ENCODE measurements around the gene NOS3. TPM values are rescaled to one million over a fixed set of nuclear protein-coding genes. Genes with fewer than 3 reads are reported as not detected.

The NOS3 gene
- polyA plus RNA-seq, 3 donors: 0.26 to 0.72 (median 0.39) TPM

GRCh38 chr7:151053751-151054150, 62.9 kb downstream of the NOS3 start:
- Histone ChIP-seq H3K4me2 (replicated peaks; ENCODE audit: extremely low read depth, low read length, poor library complexity, severe bottlenecking) (peak overlapping the region; percentile 39), H4K20me1 (ENCODE audit: insufficient read depth, low read length) (no peaks in the 10 kb centered on the region), H3K79me2 (ENCODE audit: insufficient read depth, low read length) (peaks cover 9% of the 10 kb centered on the region), H2AFZ (ENCODE audit: insufficient read depth, low read depth, low read length, poor library complexity, severe bottlenecking) (peak overlapping the region; percentile 59), H3K9ac (ENCODE audit: insufficient read depth, low read length, poor library complexity, severe bottlenecking) (peak overlapping the region; percentile 36), H3K4me3 (replicated peaks in 1 of 3; ENCODE audit: low read depth in 2 of 3, low read length in 3 of 3) (no peak overlapping the region), H3K4me1 (ENCODE audit: control insufficient read depth in 1 of 2, insufficient read depth in 2 of 2, low read length in 2 of 2) (peaks cover 29 to 44% of the 10 kb centered on the region in 2 donors), H3K36me3 (replicated peaks in 1 of 2; ENCODE audit: control insufficient read depth in 1 of 2, insufficient read depth in 2 of 2, low read length in 2 of 2) (no peaks in the 10 kb centered on the region), H3K27ac (ENCODE audit: low read depth in 1 of 2, low read length in 2 of 2) (peak overlapping the region in 1 of 2 donors; percentile 65), H3K27me3 (ENCODE audit: control insufficient read depth in 2 of 2, insufficient read depth in 2 of 2, low read length in 2 of 2) (peaks cover 0 to 11% of the 10 kb centered on the region in 2 donors), H3K9me3 (replicated peaks in 1 of 2; ENCODE audit: control insufficient read depth in 1 of 2, insufficient read depth in 1 of 2, low read length in 2 of 2) (no peaks in the 10 kb centered on the region)
- DNase-seq: no peak
- Mint-ChIP-seq H3K9me3 (no peaks in the 10 kb centered on the region), H3K27me3 (ENCODE audit: low read depth in 3 of 3) (peaks cover 8 to 22% (median 11%) of the 10 kb centered on the region in 3 donors), H3K27ac (no peak overlapping the region), H3K4me1 (peaks cover 28% of the 10 kb centered on the region), H3K4me3 (no peak overlapping the region), H3K36me3 (peaks cover 14 to 20% of the 10 kb centered on the region in 2 donors)
- WGBS (ENCODE audit: insufficient coverage): 97% methylated on average over 5 of the region's 8 CpGs
- TF ChIP-seq CTCF (IDR thresholded peaks at IDR 0.05): no peak
- intact Hi-C loops (cut with micrococcal nuclease): no loop called here

GRCh38 chr7:151056283-151056665, 65.5 kb downstream of the NOS3 start:
- Mint-ChIP-seq H3K4me3 (no peak overlapping the region), H3K9me3 (no peaks in the 10 kb centered on the region), H3K27ac (no peak overlapping the region), H3K27me3 (ENCODE audit: low read depth in 3 of 3) (peaks cover 2 to 5% (median 5%) of the 10 kb centered on the region in 3 donors), H3K36me3 (peaks cover 14 to 18% of the 10 kb centered on the region in 2 donors), H3K4me1 (peaks cover 44% of the 10 kb centered on the region)
- intact Hi-C loops (cut with micrococcal nuclease): no loop called here
- Histone ChIP-seq H4K20me1 (ENCODE audit: insufficient read depth, low read length) (peaks cover 17% of the 10 kb centered on the region), H2AFZ (ENCODE audit: insufficient read depth, low read depth, low read length, poor library complexity, severe bottlenecking) (no peak overlapping the region), H3K4me3 (replicated peaks in 1 of 3; ENCODE audit: low read depth in 2 of 3, low read length in 3 of 3) (no peak overlapping the region), H3K27ac (ENCODE audit: low read depth in 1 of 2, low read length in 2 of 2) (no peak overlapping the region), H3K4me1 (ENCODE audit: control insufficient read depth in 1 of 2, insufficient read depth in 2 of 2, low read length in 2 of 2) (peaks cover 47 to 59% of the 10 kb centered on the region in 2 donors), H3K4me2 (replicated peaks; ENCODE audit: extremely low read depth, low read length, poor library complexity, severe bottlenecking) (no peak overlapping the region), H3K27me3 (ENCODE audit: control insufficient read depth in 2 of 2, insufficient read depth in 2 of 2, low read length in 2 of 2) (no peaks in the 10 kb centered on the region), H3K9me3 (replicated peaks in 1 of 2; ENCODE audit: control insufficient read depth in 1 of 2, insufficient read depth in 1 of 2, low read length in 2 of 2) (no peaks in the 10 kb centered on the region), H3K36me3 (replicated peaks in 1 of 2; ENCODE audit: control insufficient read depth in 1 of 2, insufficient read depth in 2 of 2, low read length in 2 of 2) (no peaks in the 10 kb centered on the region), H3K79me2 (ENCODE audit: insufficient read depth, low read length) (peaks cover 26% of the 10 kb centered on the region), H3K9ac (ENCODE audit: insufficient read depth, low read length, poor library complexity, severe bottlenecking) (no peak overlapping the region)
- no peak for DNase-seq
- WGBS (ENCODE audit: insufficient coverage): 90% methylated on average over 2 of the region's 6 CpGs
- TF ChIP-seq CTCF (IDR thresholded peaks at IDR 0.05): no peak

Data from CD14-positive monocyte (primary cell).